Neutrophil (primary cell): ENCODE measurements around the gene PRR36.

ENCODE experiments used
- H3K27ac ChIP-seq: fragments of 200-600 bp; sonication (generic); 2 replicates; pipeline ENCODE4 v1.5.1; 2016; ENCODE audit warnings: mild to moderate bottlenecking, moderate library complexity
- H3K27me3 ChIP-seq: fragments of 200-600 bp; sonication (generic); 2 replicates; pipeline ENCODE4 v1.6.0; 2016; ENCODE audit warnings: mild to moderate bottlenecking
- H3K36me3 ChIP-seq: fragments of 200-600 bp; sonication (generic); 2 replicates; pipeline ENCODE4 v1.5.1; 2017
- H3K4me1 ChIP-seq, 2 experiments: fragments of 200-600 bp in 1 of 2; sonication (generic) in 1 of 2; 1 replicate in 1 of 2; 2 replicates in 1 of 2; pipeline versions ENCODE4 v1.5.1 to v1.6.1; 2013 to 2016; ENCODE audit warnings: low read depth in 1 of 2, low read length in 1 of 2, mild to moderate bottlenecking in 1 of 2, moderate library complexity in 1 of 2; ENCODE audit not compliant: control insufficient read depth in 1 of 2, insufficient read depth in 1 of 2
- H3K4me3 ChIP-seq, 2 experiments: fragments of 200-600 bp in 1 of 2; sonication (generic) in 1 of 2; 1 replicate in 1 of 2; 2 replicates in 1 of 2; pipeline ENCODE4 v1.5.1; 2013 to 2016; ENCODE audit warnings: low read depth in 1 of 2, low read length in 1 of 2, mild to moderate bottlenecking in 1 of 2, moderate library complexity in 1 of 2
- H3K9me3 ChIP-seq: fragments of 200-600 bp; sonication (generic); 2 replicates; pipeline ENCODE4 v1.5.1; 2016
- TF ChIP-seq, protein P1 (sequence below): fragments of 200-600 bp; sonication (generic); IDR thresholded peaks from 2 replicates; pipeline ENCODE4 v1.5.1; 2016; ENCODE audit warnings: antibody characterized with exemption

Gene PRR36

GRCh38 chr19:7873304-7874075 is 700 bp downstream of the PRR36 start:
- Histone ChIP-seq H3K36me3 (no peaks in the 10 kb centered on the region), H3K4me1 (peaks cover 30 to 36% of the 10 kb centered on the region in 2 experiments), H3K4me3 (no peak overlapping the region), H3K27me3 (peaks cover 85% of the 10 kb centered on the region), H3K9me3 (no peaks in the 10 kb centered on the region), H3K27ac (no peak overlapping the region)
- TF ChIP-seq, protein P1, sequence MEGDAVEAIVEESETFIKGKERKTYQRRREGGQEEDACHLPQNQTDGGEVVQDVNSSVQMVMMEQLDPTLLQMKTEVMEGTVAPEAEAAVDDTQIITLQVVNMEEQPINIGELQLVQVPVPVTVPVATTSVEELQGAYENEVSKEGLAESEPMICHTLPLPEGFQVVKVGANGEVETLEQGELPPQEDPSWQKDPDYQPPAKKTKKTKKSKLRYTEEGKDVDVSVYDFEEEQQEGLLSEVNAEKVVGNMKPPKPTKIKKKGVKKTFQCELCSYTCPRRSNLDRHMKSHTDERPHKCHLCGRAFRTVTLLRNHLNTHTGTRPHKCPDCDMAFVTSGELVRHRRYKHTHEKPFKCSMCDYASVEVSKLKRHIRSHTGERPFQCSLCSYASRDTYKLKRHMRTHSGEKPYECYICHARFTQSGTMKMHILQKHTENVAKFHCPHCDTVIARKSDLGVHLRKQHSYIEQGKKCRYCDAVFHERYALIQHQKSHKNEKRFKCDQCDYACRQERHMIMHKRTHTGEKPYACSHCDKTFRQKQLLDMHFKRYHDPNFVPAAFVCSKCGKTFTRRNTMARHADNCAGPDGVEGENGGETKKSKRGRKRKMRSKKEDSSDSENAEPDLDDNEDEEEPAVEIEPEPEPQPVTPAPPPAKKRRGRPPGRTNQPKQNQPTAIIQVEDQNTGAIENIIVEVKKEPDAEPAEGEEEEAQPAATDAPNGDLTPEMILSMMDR, result no peak

GRCh38 chr19:7872306-7873204 is 1.6 kb downstream of the PRR36 start:
- Histone ChIP-seq H3K27ac (no peak overlapping the region), H3K9me3 (no peaks in the 10 kb centered on the region), H3K4me1 (peaks cover 33 to 39% of the 10 kb centered on the region in 2 experiments), H3K4me3 (no peak overlapping the region), H3K27me3 (peaks cover 94% of the 10 kb centered on the region), H3K36me3 (no peaks in the 10 kb centered on the region)
- TF ChIP-seq, protein P1, result no peak

- no peaks in the 10 kb centered on the region for H3K36me3 ChIP-seq
- H3K27ac ChIP-seq, result no peak overlapping the region
- peaks cover 94% of the 10 kb centered on the region for H3K27me3 ChIP-seq
- TF ChIP-seq, protein P1, result no peak
- H3K9me3 ChIP-seq, result no peaks in the 10 kb centered on the region
- peaks cover 33 to 39% of the 10 kb centered on the region in 2 experiments for H3K4me1 ChIP-seq
- H3K4me3 ChIP-seq, result no peak overlapping the region
These were observed 2.5 kb downstream of the PRR36 start for GRCh38 chr19:7871437-7872305.

GRCh38 chr19:7870571-7871436 is 3.4 kb downstream of the PRR36 start:
- no peaks in the 10 kb centered on the region for H3K9me3 ChIP-seq

More at GRCh38 chr19:7870571-7871436, 3.4 kb downstream of the PRR36 start:
- Histone ChIP-seq H3K4me3 (no peak overlapping the region), H3K27me3 (peaks cover 94% of the 10 kb centered on the region), H3K27ac (no peak overlapping the region), H3K36me3 (no peaks in the 10 kb centered on the region), H3K4me1 (peaks cover 33 to 39% of the 10 kb centered on the region in 2 experiments)
- TF ChIP-seq, protein P1, result no peak
